ENCODE data around the gene PLEKHA6. TPM values are rescaled to one million over a fixed set of nuclear protein-coding genes. Genes with fewer than 3 reads are reported as not detected.
A peak's percentile ranks its signal among the peaks of the same experiment; 100 is the strongest.

The PLEKHA6 gene, protein sequence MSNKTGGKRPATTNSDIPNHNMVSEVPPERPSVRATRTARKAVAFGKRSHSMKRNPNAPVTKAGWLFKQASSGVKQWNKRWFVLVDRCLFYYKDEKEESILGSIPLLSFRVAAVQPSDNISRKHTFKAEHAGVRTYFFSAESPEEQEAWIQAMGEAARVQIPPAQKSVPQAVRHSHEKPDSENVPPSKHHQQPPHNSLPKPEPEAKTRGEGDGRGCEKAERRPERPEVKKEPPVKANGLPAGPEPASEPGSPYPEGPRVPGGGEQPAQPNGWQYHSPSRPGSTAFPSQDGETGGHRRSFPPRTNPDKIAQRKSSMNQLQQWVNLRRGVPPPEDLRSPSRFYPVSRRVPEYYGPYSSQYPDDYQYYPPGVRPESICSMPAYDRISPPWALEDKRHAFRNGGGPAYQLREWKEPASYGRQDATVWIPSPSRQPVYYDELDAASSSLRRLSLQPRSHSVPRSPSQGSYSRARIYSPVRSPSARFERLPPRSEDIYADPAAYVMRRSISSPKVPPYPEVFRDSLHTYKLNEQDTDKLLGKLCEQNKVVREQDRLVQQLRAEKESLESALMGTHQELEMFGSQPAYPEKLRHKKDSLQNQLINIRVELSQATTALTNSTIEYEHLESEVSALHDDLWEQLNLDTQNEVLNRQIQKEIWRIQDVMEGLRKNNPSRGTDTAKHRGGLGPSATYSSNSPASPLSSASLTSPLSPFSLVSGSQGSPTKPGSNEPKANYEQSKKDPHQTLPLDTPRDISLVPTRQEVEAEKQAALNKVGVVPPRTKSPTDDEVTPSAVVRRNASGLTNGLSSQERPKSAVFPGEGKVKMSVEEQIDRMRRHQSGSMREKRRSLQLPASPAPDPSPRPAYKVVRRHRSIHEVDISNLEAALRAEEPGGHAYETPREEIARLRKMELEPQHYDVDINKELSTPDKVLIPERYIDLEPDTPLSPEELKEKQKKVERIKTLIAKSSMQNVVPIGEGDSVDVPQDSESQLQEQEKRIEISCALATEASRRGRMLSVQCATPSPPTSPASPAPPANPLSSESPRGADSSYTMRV
- total RNA-seq, result 1 to 10 TPM; 1.2 to 2.0 TPM
- polyA plus RNA-seq, result under 1 TPM in 1 of 3 donors, not detected in 2; 0.02 TPM
- 0.98 to 2.6 (median 1.5) reads per million in 6 experiments for total RNA-seq

- POLR2A ChIA-PET, result no interaction called here
- Mint-ChIP-seq H3K9me3 (no peaks in the 10 kb centered on the region), H3K36me3 (no peaks in the 10 kb centered on the region), H3K27ac (peak within 1 kb of the TSS in 3 of 10 donors; percentile 13 to 62 (median 13)), H3K27me3 (peaks cover 0 to 11% (median 10%) of the 10 kb centered on the region in 5 donors), H3K4me3 (no peak within 1 kb of the TSS), H3K4me1 (peaks cover 10 to 16% (median 12%) of the 10 kb centered on the region in 4 donors)
- ATAC-seq (no peak), DNase-seq (no peak)
Observed at GRCh38 chr1:204359474-204360255, at the start of gene PLEKHA6. TSS of gene PLEKHA6 (minus strand) at chr1:204359929. CDS start at chr1:204273727, 86,202 bp downstream.

DNA sequence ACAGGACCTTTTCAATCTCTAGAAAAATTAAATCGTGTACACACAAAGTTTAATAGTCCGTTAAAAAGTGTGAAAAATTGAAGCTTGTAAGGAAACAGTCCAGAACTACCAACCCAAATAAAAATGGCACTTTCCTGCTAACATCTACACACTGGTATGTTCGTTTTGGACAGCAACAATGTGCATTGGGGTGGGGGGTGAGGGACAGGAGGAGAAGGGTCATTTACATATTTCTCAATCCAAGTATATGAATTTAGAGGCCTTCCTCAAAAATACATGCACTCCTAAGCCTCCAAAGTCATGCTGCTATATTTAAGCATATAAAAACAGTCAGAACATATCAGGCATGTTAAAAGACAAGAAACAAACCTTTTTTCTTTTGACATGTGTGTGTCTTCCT is 49.4 kb upstream of the PLEKHA6 start:
- ATAC-seq, result no peak
- peak overlapping the region; percentile 93 to 100 (median 99) for H3K27ac Mint-ChIP-seq
- no peaks in the 10 kb centered on the region for H3K9me3 Mint-ChIP-seq
- H3K36me3 Mint-ChIP-seq, result peaks cover 12 to 51% (median 29%) of the 10 kb centered on the region in 3 donors
- H3K4me3 Mint-ChIP-seq, result peak overlapping the region; percentile 97 to 100 (median 98)
- POLR2A ChIA-PET, result interaction anchor here (1.2 kb wide), 1 partner anchor 27 kb away, joined by 3 read pairs; no protein-coding TSS in a partner anchor
- H3K27me3 Mint-ChIP-seq, result no peaks in the 10 kb centered on the region
- H3K4me1 Mint-ChIP-seq, result peaks cover 3 to 37% (median 24%) of the 10 kb centered on the region in 4 donors
- no peak for DNase-seq

- H3K27me3 Mint-ChIP-seq, result no peaks in the 10 kb centered on the region
- H3K27ac Mint-ChIP-seq, result peak overlapping the region; percentile 81 to 100 (median 99)
- POLR2A ChIA-PET, result interaction anchor here (0.8 kb wide), 1 partner anchor 109 kb away, joined by 3 read pairs; no protein-coding TSS in a partner anchor
- ATAC-seq, result no peak
- peaks cover 2 to 42% (median 29%) of the 10 kb centered on the region in 4 donors for H3K4me1 Mint-ChIP-seq
- peaks cover 12 to 57% (median 31%) of the 10 kb centered on the region in 3 donors for H3K36me3 Mint-ChIP-seq
- peak overlapping the region; percentile 97 to 100 (median 98) for H3K4me3 Mint-ChIP-seq
- H3K9me3 Mint-ChIP-seq, result no peaks in the 10 kb centered on the region
- no peak for DNase-seq
Observed at GRCh38 chr1:204408602-204409001, 48.9 kb upstream of the PLEKHA6 start.

DNA sequence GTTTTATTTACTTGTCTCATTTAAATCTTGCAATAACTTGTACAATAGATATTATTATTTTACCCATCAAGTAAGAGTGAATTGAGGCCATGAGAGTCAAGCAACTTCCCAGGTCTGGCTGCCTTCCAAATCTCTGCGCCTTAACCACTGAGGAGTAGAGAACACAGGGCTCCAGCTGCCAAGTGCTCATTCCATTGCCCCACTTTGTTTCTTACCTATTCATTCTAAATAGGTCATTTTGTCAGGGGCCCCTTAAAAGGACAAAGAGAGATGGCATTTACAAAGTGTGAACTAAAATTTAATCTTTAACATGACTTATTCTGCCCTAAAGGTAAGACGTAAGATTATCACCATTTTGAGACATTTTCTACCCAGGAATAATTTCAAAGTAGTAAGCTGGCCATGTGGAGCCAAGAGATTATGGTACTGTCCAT is 48.4 kb upstream of the PLEKHA6 start:
- Mint-ChIP-seq H3K4me3 (peak overlapping the region; percentile 97 to 100 (median 98)), H3K27ac (peak overlapping the region; percentile 81 to 100 (median 99)), H3K27me3 (no peaks in the 10 kb centered on the region), H3K4me1 (peaks cover 2 to 43% (median 29%) of the 10 kb centered on the region in 4 donors), H3K36me3 (peaks cover 12 to 58% (median 32%) of the 10 kb centered on the region in 3 donors), H3K9me3 (no peaks in the 10 kb centered on the region)
- POLR2A ChIA-PET, result interaction anchor here (0.7 to 1.5 kb wide), 3 partner anchors 29 to 109 kb away, joined by 3 read pairs; no protein-coding TSS in a partner anchor
- ATAC-seq (no peak), DNase-seq (peak in 6 of 10 donors; percentile 13 to 49 (median 30))

GRCh38 chr1:204407295-204407971 is 47.7 kb upstream of the PLEKHA6 start:
- Mint-ChIP-seq H3K36me3 (peaks cover 12 to 62% (median 32%) of the 10 kb centered on the region in 3 donors), H3K9me3 (no peaks in the 10 kb centered on the region), H3K27ac (peak overlapping the region; percentile 81 to 100 (median 99)), H3K27me3 (no peaks in the 10 kb centered on the region), H3K4me3 (peak overlapping the region; percentile 97 to 100 (median 98)), H3K4me1 (peaks cover 2 to 40% (median 26%) of the 10 kb centered on the region in 4 donors)
- DNase-seq, result no peak
- no peak for ATAC-seq
- POLR2A ChIA-PET, result interaction anchor here (0.5 to 1.5 kb wide), 3 partner anchors 29 to 855 kb away, joined by 3 read pairs; no protein-coding TSS in a partner anchor

DNA sequence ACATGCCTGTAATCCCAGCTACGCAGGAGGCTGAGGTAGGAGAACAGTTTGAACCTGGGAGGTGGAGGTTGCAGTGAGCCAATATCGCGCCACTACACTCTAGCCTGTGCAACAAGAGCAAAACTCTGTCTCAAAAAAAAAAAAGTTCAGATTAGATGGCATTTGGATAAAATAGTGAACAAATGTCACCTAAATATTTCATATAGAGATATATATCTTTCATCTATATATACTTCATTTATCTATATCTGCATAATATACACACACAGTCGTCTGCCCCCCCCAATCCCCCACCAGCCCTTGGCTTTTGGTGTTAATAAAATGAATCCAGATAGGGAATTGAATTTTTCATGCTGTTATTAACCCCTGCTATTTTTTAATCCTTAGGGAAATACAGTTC is 46.9 kb upstream of the PLEKHA6 start:
- H3K36me3 Mint-ChIP-seq, result peaks cover 12 to 70% (median 32%) of the 10 kb centered on the region in 3 donors
- no peak for ATAC-seq
- H3K9me3 Mint-ChIP-seq, result no peaks in the 10 kb centered on the region
- H3K4me3 Mint-ChIP-seq, result peak overlapping the region; percentile 97 to 100 (median 98)
- POLR2A ChIA-PET, result interaction anchor here (0.5 kb wide), 1 partner anchor 856 kb away, joined by 3 read pairs; no protein-coding TSS in a partner anchor
- DNase-seq, result no peak
- H3K4me1 Mint-ChIP-seq, result peaks cover 2 to 35% (median 26%) of the 10 kb centered on the region in 4 donors
- H3K27ac Mint-ChIP-seq, result peak overlapping the region in 9 of 10 donors; percentile 41 to 99 (median 77)
- H3K27me3 Mint-ChIP-seq, result no peaks in the 10 kb centered on the region

DNA sequence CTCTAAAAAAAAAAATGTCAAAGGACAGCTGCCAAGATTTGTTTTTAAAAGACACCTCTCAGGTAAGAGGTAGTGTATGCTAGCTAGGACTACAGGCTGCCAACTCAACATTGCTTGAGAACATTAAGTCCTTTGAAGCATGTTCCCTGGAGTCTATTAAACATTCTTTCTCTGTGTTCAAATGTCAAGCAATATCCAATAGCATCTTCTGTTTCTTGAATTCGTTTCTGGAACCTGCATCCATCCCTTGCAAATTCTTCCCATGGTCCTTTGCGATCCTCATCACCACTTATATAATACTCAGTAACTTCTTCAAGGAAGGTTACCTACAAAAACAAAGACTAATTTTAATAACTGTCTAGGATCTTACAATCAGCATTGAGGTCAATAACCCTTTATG is 46.3 kb upstream of the PLEKHA6 start:
- no peaks in the 10 kb centered on the region for H3K9me3 Mint-ChIP-seq
- DNase-seq, result no peak
- peaks cover 7 to 76% (median 34%) of the 10 kb centered on the region in 3 donors for H3K36me3 Mint-ChIP-seq
- H3K4me3 Mint-ChIP-seq, result peak overlapping the region; percentile 97 to 100 (median 98)
- no peaks in the 10 kb centered on the region for H3K27me3 Mint-ChIP-seq
- peaks cover 2 to 37% (median 29%) of the 10 kb centered on the region in 4 donors for H3K4me1 Mint-ChIP-seq
- no peak for ATAC-seq
- H3K27ac Mint-ChIP-seq, result peak overlapping the region in 8 of 10 donors; percentile 33 to 89 (median 62)
- POLR2A ChIA-PET, result no interaction called here

GRCh38 chr1:204404629-204405028 is 44.9 kb upstream of the PLEKHA6 start:
- H3K36me3 Mint-ChIP-seq, result peaks cover 0 to 87% (median 35%) of the 10 kb centered on the region in 3 donors
- H3K27me3 Mint-ChIP-seq, result no peaks in the 10 kb centered on the region
- ATAC-seq, result no peak
- no peaks in the 10 kb centered on the region for H3K9me3 Mint-ChIP-seq
- peak overlapping the region in 7 of 10 donors; percentile 15 to 68 (median 59) for H3K27ac Mint-ChIP-seq
- no peak for DNase-seq
- peaks cover 2 to 39% (median 33%) of the 10 kb centered on the region in 4 donors for H3K4me1 Mint-ChIP-seq
- peak overlapping the region in 4 of 10 donors; percentile 21 to 52 (median 35) for H3K4me3 Mint-ChIP-seq
- POLR2A ChIA-PET, result no interaction called here

- Mint-ChIP-seq H3K27me3 (no peaks in the 10 kb centered on the region), H3K9me3 (no peaks in the 10 kb centered on the region), H3K4me3 (no peak overlapping the region), H3K36me3 (peaks cover 0 to 80% (median 18%) of the 10 kb centered on the region in 3 donors), H3K4me1 (peaks cover 5 to 42% (median 33%) of the 10 kb centered on the region in 4 donors), H3K27ac (peak overlapping the region in 3 of 10 donors; percentile 29 to 48 (median 46))
- DNase-seq (no peak), ATAC-seq (no peak)
- POLR2A ChIA-PET, result no interaction called here
Observed at GRCh38 chr1:204402391-204402790, 42.7 kb upstream of the PLEKHA6 start.

DNA sequence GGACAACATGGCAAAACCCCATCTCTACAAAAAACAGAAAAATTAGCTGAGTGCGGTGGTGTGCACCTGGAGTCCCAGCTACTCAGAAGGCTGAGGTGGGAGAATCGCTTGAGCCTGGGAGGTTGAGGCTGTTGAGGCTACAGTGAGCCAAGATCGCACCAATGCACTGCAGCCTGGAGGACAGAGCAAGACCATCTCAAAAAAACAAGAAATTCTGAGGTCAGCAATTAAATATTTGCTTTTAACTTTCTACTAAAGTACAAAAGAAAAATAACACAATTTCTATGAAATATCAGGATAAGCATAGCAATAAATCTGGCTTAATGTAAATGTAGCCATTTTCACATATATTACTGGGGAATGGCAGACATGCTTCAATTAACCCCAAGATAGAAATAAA is 42.0 kb upstream of the PLEKHA6 start:
- POLR2A ChIA-PET, result interaction anchor here (0.6 to 1.0 kb wide), 2 partner anchors 16 to 23 kb away, joined by 3 to 4 read pairs; no protein-coding TSS in a partner anchor
- no peak for ATAC-seq
- no peak for DNase-seq
- H3K27me3 Mint-ChIP-seq, result no peaks in the 10 kb centered on the region
- peak overlapping the region in 5 of 10 donors; percentile 27 to 63 (median 31) for H3K27ac Mint-ChIP-seq
- peaks cover 0 to 80% (median 15%) of the 10 kb centered on the region in 3 donors for H3K36me3 Mint-ChIP-seq
- no peaks in the 10 kb centered on the region for H3K9me3 Mint-ChIP-seq
- peaks cover 5 to 38% (median 32%) of the 10 kb centered on the region in 4 donors for H3K4me1 Mint-ChIP-seq
- H3K4me3 Mint-ChIP-seq, result no peak overlapping the region
